Measurements from ENCODE around the gene ARF3. TPM values are rescaled to one million over a fixed set of nuclear protein-coding genes. Genes with fewer than 3 reads are reported as not detected.

The ARF3 gene
- total RNA-seq (2014; rRNA removed; shearing (Covaris generic); ENCODE audit: low replicate concordance), result 174 and 178 TPM in 2 replicates

DNA sequence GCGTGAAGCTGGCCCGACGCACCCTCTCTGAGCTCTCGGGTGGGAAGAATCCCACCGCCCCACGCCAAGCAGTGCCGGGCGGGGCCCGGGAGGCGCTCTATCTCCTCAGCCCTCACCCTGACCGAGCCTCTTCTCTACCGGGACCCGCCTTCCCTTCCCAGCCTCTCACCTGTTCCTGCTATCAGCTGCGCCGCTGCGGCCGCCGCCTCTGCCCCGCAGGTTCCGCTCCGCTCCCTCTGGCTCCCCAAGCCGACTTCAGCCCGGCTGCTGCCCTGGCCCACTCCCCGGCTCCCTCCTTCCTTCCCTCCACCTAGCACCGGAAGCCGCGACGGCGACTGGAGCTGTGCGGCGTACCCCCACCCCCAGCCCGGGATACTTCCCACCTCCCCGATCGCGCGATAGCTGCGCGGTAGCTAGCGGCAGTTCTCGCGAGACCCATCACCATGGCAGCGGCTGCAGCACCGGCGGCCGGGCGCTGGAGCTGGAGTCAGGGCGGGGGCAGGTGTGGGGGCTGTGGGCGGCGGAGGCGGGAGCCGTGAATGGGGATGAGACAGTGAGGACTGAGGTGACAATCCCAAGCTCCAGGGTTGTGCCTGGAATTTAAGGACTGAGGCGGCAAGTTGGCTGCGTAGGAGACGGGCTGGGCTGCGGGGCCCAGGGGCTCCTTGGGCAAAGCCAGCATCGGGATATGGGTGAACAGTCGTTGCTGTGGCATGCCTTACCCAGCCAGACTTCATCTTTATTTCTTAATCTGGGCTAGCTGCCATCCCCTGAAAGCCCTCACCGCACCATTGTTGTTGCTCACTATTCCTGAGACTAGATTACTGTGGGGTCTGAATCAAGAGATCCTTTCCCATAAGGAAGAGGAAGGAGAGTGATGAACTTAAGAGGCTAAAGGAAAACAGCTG lies at the start of gene ARF3:
Gene ARF3 (minus strand): TSS at position 347 of the 908 bp plus-strand sequence. CDS start 16,392 bp downstream, outside the sequence.
- in situ Hi-C loops (cut with HindIII; ENCODE audit: low pct_unique_long_range_greater_than_20kb, low sequenced_read_pairs), result no loop called here

DNA sequence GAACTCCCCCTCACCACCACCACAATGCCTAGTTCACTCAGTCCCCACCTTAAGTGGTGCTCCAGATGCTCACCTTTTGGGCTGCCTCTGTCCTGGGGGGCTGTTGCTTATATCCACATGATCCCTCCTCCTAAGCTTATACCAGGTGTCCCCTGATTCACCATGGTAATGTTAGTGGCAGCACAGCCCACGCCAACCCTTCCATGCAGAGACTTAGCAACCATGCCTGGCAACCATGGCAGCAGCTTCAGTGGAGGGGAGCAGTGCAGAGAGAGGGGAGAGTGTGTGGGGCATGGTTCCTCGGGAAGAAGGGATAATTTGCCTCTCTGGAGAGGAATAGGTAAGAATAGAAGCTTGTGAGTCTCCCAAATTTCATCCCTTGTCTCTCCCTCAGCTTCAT lies 43.1 kb upstream of the ARF3 start:
- in situ Hi-C loops (cut with HindIII; ENCODE audit: low pct_unique_long_range_greater_than_20kb, low sequenced_read_pairs), result no loop called here
- DNase-seq (ENCODE audit: low read depth), result no peak

More for the DNA sequence above, at the start of gene ARF3:
- peak; percentile 92 for DNase-seq (ENCODE audit: low read depth)

DNA sequence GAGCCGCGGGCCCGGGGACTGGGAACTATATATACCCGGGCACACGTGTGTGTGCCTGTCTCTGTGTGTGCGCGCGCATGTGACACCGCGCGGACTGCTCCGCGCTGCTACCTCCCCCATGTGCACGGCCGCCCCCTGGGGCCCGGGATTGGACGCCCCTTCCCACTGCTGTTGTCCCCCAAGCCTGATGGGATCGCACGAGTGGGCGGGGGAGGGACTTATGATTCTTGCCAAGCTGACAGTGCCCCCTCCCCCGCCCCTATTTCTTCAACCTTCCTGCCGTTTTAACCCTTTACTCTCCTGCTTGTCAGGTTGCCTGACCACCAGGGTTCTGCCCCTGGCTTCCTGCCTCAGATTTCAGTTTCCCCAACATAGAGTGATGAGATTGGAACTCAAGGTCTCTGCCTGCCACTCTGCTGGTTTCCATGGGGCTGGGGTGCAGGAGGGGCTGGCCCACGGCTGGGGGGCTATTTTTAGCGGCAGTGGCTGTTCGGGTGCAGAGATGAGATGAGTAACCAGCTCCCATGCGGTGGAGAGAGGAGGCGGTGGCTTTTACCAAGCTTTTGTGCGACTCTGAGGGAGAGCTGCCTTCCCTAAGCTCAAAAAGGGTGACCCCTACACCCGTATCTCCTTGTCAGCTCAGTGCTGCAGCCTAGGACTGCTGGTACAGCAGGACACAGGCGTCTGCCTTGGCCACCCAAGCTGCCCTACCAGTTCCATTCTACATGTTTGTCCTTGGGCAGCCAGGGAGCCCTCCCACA lies 42.3 kb upstream of the ARF3 start, which contains the start of gene DDN:
Gene DDN (minus strand): TSS at position 5 of the 761 bp plus-strand sequence. CDS start 88 bp downstream, outside the sequence.
- no peak for DNase-seq (ENCODE audit: low read depth)
- in situ Hi-C loops (cut with HindIII; ENCODE audit: low pct_unique_long_range_greater_than_20kb, low sequenced_read_pairs), result no loop called here

DNA sequence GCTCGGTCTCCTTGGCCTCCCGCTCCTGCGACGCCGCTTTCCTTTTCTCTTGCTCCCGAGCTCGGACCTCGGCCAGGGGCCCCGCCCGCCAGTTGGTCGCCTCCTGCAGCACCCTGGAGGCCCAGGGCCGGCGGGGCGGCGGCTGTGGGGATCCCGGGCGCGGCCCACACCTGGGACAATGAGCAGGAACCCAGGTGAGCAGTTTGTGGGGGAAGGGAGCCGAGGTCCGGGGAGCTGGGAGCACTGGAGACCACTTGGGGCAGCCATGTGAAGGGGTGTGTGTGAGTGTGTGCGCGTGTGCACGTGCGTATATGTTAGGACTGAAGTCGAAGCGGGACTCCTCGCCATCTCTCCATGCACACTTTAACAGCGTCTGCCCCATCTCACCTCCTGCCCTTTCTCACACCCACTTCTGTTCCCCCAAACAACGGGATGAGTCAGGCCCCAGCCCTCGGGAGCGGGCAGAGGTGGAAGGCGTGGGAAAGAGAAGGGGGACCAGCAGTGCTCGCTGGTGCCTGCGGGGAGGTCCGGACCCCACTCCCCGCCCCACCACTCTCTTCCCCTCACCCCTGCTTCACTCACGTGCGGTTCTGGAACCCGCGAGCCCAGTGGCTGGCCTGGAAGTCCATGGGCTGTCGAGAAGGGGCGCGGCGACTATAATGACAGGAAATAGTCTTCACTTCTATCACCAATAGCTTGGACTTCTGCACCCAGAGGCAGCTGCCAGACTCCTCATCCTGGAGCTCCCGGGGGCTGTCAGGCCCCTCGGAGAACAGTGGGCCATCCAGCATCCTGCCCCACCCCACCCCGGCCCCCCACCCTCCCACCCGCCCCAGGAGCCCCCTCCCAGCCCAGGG lies 41.4 kb upstream of the ARF3 start:
- DNase-seq (ENCODE audit: low read depth), result no peak
- in situ Hi-C loops (cut with HindIII; ENCODE audit: low pct_unique_long_range_greater_than_20kb, low sequenced_read_pairs), result no loop called here

DNA sequence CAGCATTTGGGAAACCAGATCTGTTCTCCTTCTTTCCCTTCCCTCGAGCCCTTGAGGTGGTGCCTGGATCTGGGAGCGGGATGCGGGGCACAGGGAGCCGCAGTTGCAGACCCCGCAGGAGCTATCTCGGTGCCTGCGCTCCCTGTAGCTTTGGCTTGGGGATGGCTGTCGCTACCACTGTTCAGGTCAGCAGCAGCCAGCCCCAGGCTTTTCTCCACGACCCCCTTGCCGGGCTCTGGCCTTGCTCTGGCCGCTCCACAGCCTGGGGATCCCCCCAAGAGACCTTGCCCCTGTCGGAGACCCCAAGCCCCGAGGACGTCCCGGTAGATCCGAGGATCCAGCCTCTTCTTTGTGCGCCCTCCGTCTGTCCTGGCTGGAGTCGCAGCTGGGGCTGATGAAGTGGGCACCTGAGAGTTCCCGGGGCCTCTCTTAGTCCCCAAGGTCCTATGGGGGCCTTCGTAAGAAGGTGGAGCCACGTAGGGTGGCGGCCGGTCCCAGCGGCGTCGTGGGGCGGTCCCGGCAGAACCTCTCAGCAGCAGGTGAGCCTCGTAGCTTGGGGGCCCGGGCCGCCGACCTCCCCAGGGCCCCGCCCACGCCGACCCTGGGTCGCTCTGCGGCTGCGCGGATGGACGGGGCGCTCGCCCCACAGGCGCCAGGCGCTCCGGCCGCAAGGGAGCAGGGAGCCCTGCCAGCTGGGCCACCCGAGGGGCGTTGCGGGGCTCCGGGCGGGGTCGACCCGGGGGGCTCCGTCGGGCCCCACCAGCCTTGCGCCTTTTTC lies 40.6 kb upstream of the ARF3 start:
- DNase-seq (ENCODE audit: low read depth), result no peak
- in situ Hi-C loops (cut with HindIII; ENCODE audit: low pct_unique_long_range_greater_than_20kb, low sequenced_read_pairs), result no loop called here

DNA sequence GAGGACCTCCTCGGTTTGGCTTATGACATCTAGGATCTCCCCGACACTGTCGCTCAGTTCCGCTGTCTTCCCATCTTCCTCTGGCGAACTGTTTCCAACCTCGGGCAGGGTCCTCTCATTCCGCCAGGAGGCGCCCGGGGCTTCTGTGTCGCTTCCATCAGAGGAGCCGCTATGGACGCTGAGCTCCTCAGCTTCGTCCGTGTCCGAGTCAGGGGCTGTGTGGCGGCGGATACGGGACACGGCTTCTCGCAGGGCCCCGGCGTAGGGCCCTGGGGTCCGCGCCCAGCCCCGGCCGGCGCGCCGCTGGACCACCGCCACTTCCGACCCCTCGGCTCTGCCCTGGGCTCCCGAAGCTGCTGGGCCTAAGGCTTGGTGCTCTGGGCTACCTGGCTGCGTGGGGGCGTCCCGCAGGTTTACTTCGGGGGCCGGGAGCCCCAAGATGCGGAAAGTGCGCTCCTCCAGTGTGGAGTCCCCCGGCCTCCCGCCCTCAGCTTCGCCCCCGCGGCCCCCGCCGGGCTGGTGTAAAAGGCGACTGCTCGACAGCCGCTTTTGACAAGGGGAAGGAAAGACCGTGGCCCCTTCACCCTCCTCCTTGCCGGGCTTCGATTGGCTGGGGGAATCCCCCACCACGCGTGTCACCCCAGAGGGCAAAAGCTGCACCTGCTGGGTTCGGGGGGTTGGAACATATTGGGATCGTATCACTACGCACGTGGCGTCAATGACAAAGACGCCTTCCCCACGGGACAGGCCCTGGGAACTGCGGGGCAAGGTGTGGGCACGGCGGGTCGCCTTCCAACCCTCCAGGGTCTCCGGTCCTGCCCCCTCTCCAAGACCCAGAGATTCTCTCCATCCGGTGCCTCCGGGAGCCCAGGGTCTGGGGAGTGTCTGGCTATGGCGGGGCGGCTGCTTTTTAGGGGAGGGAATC lies 39.8 kb upstream of the ARF3 start:
- in situ Hi-C loops (cut with HindIII; ENCODE audit: low pct_unique_long_range_greater_than_20kb, low sequenced_read_pairs), result no loop called here
- no peak for DNase-seq (ENCODE audit: low read depth)

DNA sequence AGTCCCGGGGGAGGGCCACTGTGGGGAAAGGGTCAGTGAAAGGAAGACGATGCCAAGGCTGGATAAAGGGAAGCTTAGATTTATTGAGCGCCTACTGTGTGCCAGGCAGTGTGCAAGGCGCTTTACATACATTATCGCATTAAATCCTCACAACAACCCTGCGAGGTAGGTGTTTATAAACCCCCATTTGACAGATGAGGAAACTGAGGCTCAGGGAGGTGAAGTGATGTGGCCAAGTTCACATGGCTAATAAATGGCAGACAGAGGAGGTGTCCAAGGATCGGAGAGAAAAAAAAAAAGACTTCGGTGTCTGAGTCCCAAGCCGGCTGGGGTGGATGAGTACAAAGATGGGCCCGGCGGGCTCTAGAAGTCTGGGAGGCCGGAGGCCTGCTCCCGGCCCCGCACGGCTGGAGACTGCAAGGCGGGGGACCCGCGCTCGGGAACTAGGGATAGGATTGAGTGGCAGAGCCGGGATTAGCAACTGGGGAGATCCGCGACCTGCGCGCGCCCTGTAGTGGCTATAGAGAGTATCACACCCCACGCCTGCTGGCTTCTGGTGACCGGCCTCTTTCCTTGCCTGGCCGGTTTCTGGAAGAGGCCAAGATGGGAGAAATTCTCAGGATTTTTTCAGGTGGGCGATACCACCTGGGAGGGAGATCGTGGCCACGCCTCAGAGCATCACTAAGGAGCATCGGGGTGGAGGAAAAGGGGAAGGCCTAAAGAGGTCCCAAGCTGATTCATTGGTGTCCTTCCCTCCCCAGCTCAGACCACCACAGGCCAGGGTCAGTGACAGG lies 38.0 kb upstream of the ARF3 start:
- peak; percentile 70 for DNase-seq (ENCODE audit: low read depth)
- in situ Hi-C loops (cut with HindIII; ENCODE audit: low pct_unique_long_range_greater_than_20kb, low sequenced_read_pairs), result no loop called here

DNA sequence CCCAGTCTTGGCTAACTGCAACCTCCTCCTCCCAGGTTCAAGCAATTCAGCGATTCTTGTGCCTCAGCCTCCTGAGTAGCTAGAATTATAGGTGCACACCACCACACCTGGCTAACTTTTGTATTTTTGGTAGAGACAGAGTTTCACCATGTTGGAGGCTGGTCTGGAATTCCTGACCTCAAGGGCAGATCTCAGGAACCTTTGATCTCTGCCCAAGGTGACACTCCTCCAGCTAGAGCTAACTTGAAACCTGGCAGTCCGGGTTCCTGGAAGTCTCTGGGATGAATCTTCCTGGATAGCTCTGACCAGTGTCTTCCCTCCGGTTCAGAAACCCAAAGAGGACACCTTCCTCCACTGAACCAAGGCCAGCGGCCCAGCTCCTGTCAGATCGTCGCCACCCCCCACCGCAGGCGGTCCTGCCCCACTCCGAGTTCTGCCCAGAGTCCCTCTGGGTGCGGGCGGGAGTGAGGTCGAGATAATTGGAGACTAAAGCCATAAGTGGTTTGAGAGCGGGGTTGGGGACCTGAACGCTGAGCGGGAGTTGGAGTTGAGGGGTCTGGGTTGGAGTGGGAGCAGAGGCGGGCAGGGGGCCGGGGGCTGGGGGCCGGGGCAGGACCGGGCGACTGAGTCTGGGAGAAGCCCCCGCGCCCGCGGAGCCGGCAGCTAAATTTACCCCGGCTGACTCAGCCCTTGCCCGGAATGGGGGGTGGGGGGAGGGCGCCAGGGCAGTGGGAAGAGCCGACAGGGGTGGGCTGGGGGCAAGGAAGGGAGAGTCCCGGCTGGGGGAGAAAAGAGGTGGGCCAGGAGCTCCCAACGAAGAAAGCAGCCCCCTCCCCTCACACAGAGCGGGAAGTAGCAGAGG lies 37.2 kb upstream of the ARF3 start:
- no peak for DNase-seq (ENCODE audit: low read depth)
- in situ Hi-C loops (cut with HindIII; ENCODE audit: low pct_unique_long_range_greater_than_20kb, low sequenced_read_pairs), result no loop called here

DNA sequence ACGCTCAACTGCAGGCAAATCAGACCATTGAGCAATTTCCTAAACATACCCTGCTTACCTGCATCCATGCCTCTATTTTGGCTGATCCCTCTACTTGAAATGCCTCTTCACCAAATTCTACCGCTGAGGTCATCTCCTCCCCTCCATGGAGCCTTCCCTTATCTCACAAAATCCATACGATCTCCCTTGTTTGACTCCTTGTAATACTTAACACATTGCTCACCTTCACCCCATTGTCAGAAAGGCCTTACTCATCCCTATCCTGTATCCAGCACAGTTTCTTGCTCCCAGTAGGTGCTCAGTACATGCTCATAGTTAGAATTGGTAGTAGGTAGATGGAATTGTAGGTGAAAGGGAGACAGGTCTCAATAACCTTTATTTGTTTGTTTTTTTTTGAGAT lies 36.5 kb upstream of the ARF3 start:
- in situ Hi-C loops (cut with HindIII; ENCODE audit: low pct_unique_long_range_greater_than_20kb, low sequenced_read_pairs), result no loop called here
- DNase-seq (ENCODE audit: low read depth), result no peak

DNA sequence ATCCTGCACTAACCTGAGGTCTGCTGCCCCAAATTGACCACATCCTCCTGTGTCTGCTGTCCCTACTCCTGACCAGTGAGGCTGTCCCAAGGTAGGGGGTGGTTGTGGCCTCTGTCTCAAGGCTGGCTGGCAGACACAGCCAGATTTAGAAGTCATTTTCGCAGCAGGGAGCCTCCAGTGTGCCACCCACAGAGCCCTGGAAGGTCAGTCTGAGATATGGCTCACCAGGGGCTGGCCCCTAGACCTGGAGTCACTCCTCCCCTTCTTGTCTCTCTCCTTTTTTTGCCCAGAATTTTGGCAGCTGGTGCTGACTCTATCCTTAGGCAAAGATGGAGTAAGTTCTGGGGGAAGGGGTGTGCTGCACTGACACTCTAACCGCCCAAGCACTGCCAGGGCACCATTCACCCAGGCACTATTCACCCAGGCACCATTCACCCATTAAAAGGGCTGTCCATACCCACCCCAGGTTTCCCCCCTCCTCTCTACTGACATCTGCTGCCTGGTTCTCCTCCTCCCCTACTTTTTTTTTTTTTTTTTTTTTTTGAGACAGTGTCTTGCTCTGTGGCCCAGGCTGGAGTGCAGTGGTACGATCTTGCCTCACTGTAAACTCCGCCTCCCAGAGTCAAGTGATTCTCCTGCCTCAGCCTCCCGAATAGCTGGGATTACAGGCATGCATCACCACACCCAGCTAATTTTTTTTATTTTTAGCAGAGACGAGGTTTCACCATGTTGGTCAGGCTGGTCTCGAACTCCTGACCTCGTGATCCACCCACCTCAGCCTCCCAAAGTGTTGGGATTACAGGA lies 34.2 kb upstream of the ARF3 start:
- in situ Hi-C loops (cut with HindIII; ENCODE audit: low pct_unique_long_range_greater_than_20kb, low sequenced_read_pairs), result no loop called here

DNA sequence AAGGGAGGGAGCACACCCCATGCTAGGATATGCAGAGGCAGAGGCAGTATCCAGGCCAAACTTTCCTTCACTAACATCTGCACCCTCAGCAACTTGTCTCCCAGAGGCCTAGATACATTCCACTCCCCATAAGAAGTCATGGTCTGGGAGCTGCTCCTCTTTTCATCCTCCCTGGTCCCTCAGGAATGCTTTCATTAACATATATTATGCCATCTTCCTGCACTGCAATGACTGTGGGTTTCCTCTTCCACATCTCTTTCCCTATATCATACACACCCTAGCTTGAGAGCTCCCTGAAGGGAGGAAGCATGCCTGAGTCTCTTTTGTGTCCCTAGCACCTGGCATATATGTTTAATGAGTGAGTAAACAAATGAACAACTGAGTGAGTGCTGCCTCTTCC lies 33.3 kb upstream of the ARF3 start:
- in situ Hi-C loops (cut with HindIII; ENCODE audit: low pct_unique_long_range_greater_than_20kb, low sequenced_read_pairs), result no loop called here
- no peak for DNase-seq (ENCODE audit: low read depth)

More for the DNA sequence above, 34.2 kb upstream of the ARF3 start:
- DNase-seq (ENCODE audit: low read depth), result no peak

DNA sequence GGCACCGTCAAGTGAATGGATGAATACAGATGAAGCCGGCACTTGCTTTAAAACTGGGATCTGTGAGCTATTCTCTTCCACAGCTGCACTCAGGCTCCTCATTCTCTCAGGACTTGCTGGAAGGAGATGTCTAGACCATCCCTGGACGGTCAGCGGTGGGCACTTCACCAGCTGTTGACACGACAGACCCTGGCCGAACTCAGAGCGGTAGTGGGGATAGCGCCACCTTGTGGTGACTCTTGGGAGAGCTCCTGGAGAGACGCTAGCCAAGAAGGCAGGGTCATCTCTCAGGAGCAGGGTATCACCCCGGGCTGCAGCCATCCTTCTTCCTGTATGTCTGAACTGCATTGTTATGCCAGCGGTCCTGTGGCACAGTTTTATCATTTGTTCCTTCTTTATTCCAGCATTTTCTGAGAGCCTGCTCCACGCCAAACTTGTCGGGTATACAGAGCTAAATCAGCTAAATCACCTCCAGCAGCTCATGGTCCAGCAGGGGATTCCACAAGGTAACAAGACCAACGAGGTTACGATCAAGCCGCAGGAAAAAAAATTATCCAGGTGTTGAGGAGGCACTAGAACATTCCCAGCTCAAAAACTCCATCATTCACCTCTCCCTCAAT lies 30.9 kb upstream of the ARF3 start:
- DNase-seq (ENCODE audit: low read depth), result peak; percentile 27
- in situ Hi-C loops (cut with HindIII; ENCODE audit: low pct_unique_long_range_greater_than_20kb, low sequenced_read_pairs), result no loop called here

DNA sequence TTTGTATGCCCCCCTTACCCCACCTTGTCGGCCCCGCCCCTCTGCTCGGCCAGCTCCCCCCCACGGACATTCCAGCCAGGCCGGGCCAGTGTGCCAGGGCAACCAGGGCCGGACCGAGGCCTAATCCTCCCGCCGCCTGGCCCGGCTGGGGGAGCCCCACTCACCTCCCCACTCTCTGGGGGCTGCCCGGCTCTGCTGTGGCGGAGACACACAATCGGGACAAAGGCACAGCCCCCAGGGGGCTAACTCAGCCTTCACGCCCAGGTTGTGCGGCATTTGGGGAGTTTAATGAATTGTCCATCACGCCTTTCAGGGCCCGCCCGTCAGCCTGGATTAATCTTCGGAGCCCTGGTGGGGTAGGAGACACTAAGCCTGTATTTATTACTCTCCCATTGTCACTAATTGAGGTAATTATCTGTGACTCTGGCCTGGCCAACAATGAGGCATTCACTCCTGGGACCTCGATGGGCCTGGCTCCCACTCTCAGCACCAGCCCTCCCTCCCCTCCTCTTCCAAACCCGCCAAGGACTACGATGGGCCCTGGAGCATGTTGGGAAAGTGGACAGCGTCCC lies 29.5 kb upstream of the ARF3 start:
- in situ Hi-C loops (cut with HindIII; ENCODE audit: low pct_unique_long_range_greater_than_20kb, low sequenced_read_pairs), result no loop called here
- no peak for DNase-seq (ENCODE audit: low read depth)

DNA sequence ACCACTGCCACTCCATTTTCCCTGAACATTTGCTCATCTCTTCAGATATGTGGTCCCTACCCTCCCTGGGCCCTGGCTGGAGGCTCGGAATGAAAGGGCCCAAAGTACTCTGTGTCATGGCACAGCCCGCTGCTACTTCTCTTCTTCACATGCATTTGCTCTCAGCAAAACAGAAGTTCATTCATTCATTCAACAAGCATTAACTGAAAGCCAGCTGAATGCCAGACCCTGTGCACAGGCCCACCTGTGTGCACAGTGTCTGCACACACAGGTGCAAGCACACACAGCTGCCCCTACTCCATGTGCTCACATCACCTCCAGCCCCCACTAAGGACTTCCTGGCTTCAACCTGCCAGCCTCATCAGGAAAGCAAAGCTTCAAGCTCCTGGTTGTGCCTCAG lies 28.6 kb upstream of the ARF3 start:
- in situ Hi-C loops (cut with HindIII; ENCODE audit: low pct_unique_long_range_greater_than_20kb, low sequenced_read_pairs), result no loop called here

More for the DNA sequence above, 28.6 kb upstream of the ARF3 start:
- no peak for DNase-seq (ENCODE audit: low read depth)
